IMR-90 (cell line): ENCODE data around the gene CEP57L1. TPM values are rescaled to one million over a fixed set of nuclear protein-coding genes. Genes with fewer than 3 reads are reported as not detected.

Experiments used
- ATAC-seq: fragments of 200-7000 bp; cut with Tn5 transposase; 2 replicates; pipeline ENCODE4 v1.9.1; 2020; ENCODE audit warnings: low read depth, mild to moderate bottlenecking, moderate library complexity
- BruUV-seq: library from RNA; stranded (reverse); fragments of 400-500 nt; replicated peaks from 2 replicates; lab custom pipeline; 2021; lab: Mats Ljungman, UMichigan
- CTCF ChIA-PET: fragments of 300-600 bp; formaldehyde crosslinking; extraction: SDS; loops from one replicate; lab custom pipeline; 2021; ENCODE audit warnings: antibody characterized with exemption; lab: Yijun Ruan, JAX
- POLR2A ChIA-PET: fragments of 300-600 bp; sonication (Branson Sonifier 250); formaldehyde crosslinking; loops from one replicate; lab custom pipeline; 2022; ENCODE audit warnings: antibody characterized with exemption; ENCODE audit not compliant: unreplicated experiment; lab: Charles Lee
- DNase-seq: peaks from one replicate; pipeline ENCODE4 v3.0.0; 2013
- H2AFZ ChIP-seq: replicated peaks from 2 replicates; pipeline ENCODE3; 2013; ENCODE audit warnings: low read length, mild to moderate bottlenecking; ENCODE audit not compliant: poor library complexity
- H2AK5ac ChIP-seq: 2 replicates; pipeline ENCODE4 v1.6.1; 2013; ENCODE audit warnings: low read depth, low read length, inconsistent platforms
- H2AK9ac ChIP-seq: replicated peaks from 2 replicates; pipeline ENCODE3; 2013; ENCODE audit warnings: mild to moderate bottlenecking, low read depth, low read length, moderate library complexity; ENCODE audit not compliant: poor library complexity
- H2BK120ac ChIP-seq: 2 replicates; pipeline ENCODE4 v1.6.1; 2013; ENCODE audit warnings: low read depth, low read length, inconsistent platforms
- H2BK15ac ChIP-seq: 3 replicates; pipeline ENCODE4 v1.6.1; 2013; ENCODE audit warnings: low read depth, low read length, inconsistent platforms
- H2BK20ac ChIP-seq: 2 replicates; pipeline ENCODE4 v1.6.1; 2013; ENCODE audit warnings: low read depth, mild to moderate bottlenecking, inconsistent platforms, low read length, moderate library complexity
- H2BK5ac ChIP-seq: 2 replicates; pipeline ENCODE4 v1.6.1; 2013; ENCODE audit warnings: mild to moderate bottlenecking, low read depth, low read length, inconsistent platforms; ENCODE audit not compliant: poor library complexity, severe bottlenecking
- H3K14ac ChIP-seq: replicated peaks from 2 replicates; pipeline ENCODE4 v1.6.1; 2013; ENCODE audit warnings: low read depth, low read length, inconsistent platforms
- H3K18ac ChIP-seq: 2 replicates; pipeline ENCODE4 v1.6.1; 2013; ENCODE audit warnings: low read depth, low read length, control low read depth
- H3K23ac ChIP-seq: 2 replicates; pipeline ENCODE4 v1.6.1; 2013; ENCODE audit warnings: low read depth, low read length, inconsistent platforms
- H3K27ac ChIP-seq: 2 replicates; pipeline ENCODE4 v1.5.1; 2013; ENCODE audit warnings: mild to moderate bottlenecking, control low read depth, low read length; ENCODE audit not compliant: insufficient read depth
- H3K27me3 ChIP-seq: 2 replicates; pipeline ENCODE4 v1.6.1; 2013; ENCODE audit warnings: low read length; ENCODE audit not compliant: control insufficient read depth, insufficient read depth
- H3K36me3 ChIP-seq: 2 replicates; pipeline ENCODE4 v1.6.1; 2013; ENCODE audit warnings: low read length, mixed read lengths; ENCODE audit not compliant: control insufficient read depth, insufficient read depth
- H3K4ac ChIP-seq: 2 replicates; pipeline ENCODE4 v1.6.1; 2013; ENCODE audit warnings: low read depth, low read length, inconsistent platforms
- H3K4me1 ChIP-seq: 2 replicates; pipeline ENCODE4 v1.6.1; 2013; ENCODE audit warnings: low read length, mixed read lengths; ENCODE audit not compliant: control insufficient read depth, insufficient read depth
- H3K4me2 ChIP-seq: 2 replicates; pipeline ENCODE4 v1.6.1; 2013; ENCODE audit warnings: low read depth, mild to moderate bottlenecking, control low read depth, low read length, moderate library complexity
- H3K4me3 ChIP-seq: 2 replicates; pipeline ENCODE4 v1.5.1; 2013; ENCODE audit warnings: low read depth, mild to moderate bottlenecking, control low read depth, low read length, moderate library complexity; ENCODE audit not compliant: insufficient read depth
- H3K56ac ChIP-seq: 2 replicates; pipeline ENCODE4 v1.6.1; 2013; ENCODE audit warnings: low read length, inconsistent platforms; ENCODE audit not compliant: insufficient read depth; ENCODE audit errors: extremely low read depth
- H3K79me1 ChIP-seq, 2 experiments: 2 replicates each; pipeline ENCODE4 v1.6.1; 2013; ENCODE audit warnings: low read length in 2 of 2, inconsistent platforms in 1 of 2, low read depth in 1 of 2
- H3K9ac ChIP-seq: 2 replicates; pipeline ENCODE4 v1.6.1; 2013; ENCODE audit warnings: low read depth, low read length, control low read depth
- H3K9me1 ChIP-seq: 2 replicates; pipeline ENCODE4 v1.6.1; 2013; ENCODE audit warnings: low read length, inconsistent platforms; ENCODE audit not compliant: insufficient read depth
- H3K9me3 ChIP-seq: 2 replicates; pipeline ENCODE4 v1.6.1; 2013; ENCODE audit warnings: low read length; ENCODE audit not compliant: control insufficient read depth, insufficient read depth
- H4K20me1 ChIP-seq: 2 replicates; pipeline ENCODE4 v1.6.1; 2013; ENCODE audit warnings: low read length, inconsistent platforms; ENCODE audit not compliant: insufficient read depth
- H4K5ac ChIP-seq: 2 replicates; pipeline ENCODE4 v1.6.1; 2013; ENCODE audit warnings: mild to moderate bottlenecking, low read depth, low read length, control low read depth
- H4K8ac ChIP-seq, 2 experiments: 2 replicates each; pipeline ENCODE4 v1.6.1; 2013; ENCODE audit warnings: low read depth in 2 of 2, low read length in 2 of 2, control low read depth in 1 of 2, inconsistent platforms in 1 of 2
- H4K91ac ChIP-seq: 2 replicates; pipeline ENCODE4 v1.6.1; 2013; ENCODE audit warnings: low read depth, low read length, inconsistent platforms; ENCODE audit not compliant: insufficient read depth
- BHLHE40 ChIP-seq: fragments of 150-350 bp; IDR thresholded peaks from 2 replicates; pipeline ENCODE4 v1.6.1; 2016; ENCODE audit warnings: mild to moderate bottlenecking, low read depth, low read length
- MAFK ChIP-seq: IDR thresholded peaks from 2 replicates; pipeline ENCODE4 v1.6.1; 2012; ENCODE audit warnings: low read depth, low read length, improper control_type of control experiment
- WGBS, 2 experiments: methylation state at CpG; one replicate each; pipeline versions ENCODE4 v1.1.5 to v1.1.7; 2013; ENCODE audit warnings: missing lambda C conversion rate in 2 of 2; ENCODE audit not compliant: insufficient read length in 1 of 2; ENCODE audit errors: extremely low coverage in 2 of 2; 5-methylcytosine and 5-hydroxymethylcytosine counted together
- dilution Hi-C: fragments of 300-500 bp; cut with HindIII; formaldehyde crosslinking; loops from one replicate; pipeline ENCODE4 v1.14.3; 2018; ENCODE audit warnings: low sequenced_read_pairs; ENCODE audit not compliant: unreplicated experiment
- in situ Hi-C: fragments of 300-500 bp; cut with MboI; formaldehyde crosslinking; loops from 3 replicates; pipeline ENCODE4 v1.14.3; 2019; ENCODE audit warnings: low sequenced_read_pairs, inconsistent platforms, mixed read lengths
- intact Hi-C: fragments of 100-400 bp; cut with micrococcal nuclease; formaldehyde crosslinking; loops from 2 replicates; pipeline ENCODE4 v1.10.0; 2022
- polyA plus RNA-seq, 3 experiments: library from polyadenylated mRNA; depleted of rRNA; stranded (reverse); fragments of >200 nt; gene quantifications; 2 replicates each; pipeline ENCODE4 v1.2.3, GENCODE V29; 2012; ENCODE audit warnings: low replicate concordance in 1 of 3
- total RNA-seq: library from RNA; depleted of rRNA; stranded (reverse); fragments of >200 nt; gene quantifications from 2 replicates; pipeline ENCODE4 v1.2.3, GENCODE V29; 2012

CEP57L1 gene
- total and polyA plus RNA-seq, 2 of the 4 experiments (the other 2 are of a cell fraction): 10.3 to 21.9 TPM

DNA sequence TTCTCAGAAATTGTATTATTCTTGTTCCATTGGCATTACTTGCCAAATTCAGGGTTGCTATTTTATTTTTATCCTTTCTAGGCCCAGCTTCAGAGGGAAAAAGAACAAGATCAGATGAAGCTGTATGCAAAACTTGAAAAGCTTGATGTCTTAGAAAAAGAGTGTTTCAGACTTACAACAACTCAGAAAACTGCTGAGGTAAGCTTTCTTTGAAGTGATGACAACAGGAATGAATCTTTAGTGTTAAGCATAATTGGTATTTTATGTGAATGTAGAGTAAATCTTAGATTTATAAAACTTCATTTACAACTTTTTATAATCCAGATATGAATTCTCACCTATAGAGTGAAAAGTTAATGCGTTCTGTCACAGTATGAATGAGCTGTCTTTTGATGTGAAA, 58.4 kb downstream of the CEP57L1 start:
- CTCF ChIA-PET: interaction anchor here (0.6 kb wide), 1 partner anchor 11 kb away, joined by 4 read pairs; no protein-coding TSS in a partner anchor
- no peaks in the 10 kb centered on the region for H3K79me1 ChIP-seq
- H3K4ac ChIP-seq: no peak overlapping the region
- H2AK9ac ChIP-seq: no peak overlapping the region
- in situ Hi-C loops: no loop called here
- intact Hi-C loops: no loop called here
- no peak overlapping the region for H2AFZ ChIP-seq
- H3K14ac ChIP-seq: no peak overlapping the region
- no peak overlapping the region for H2BK20ac ChIP-seq
- no peak overlapping the region for H3K27ac ChIP-seq
- no peaks in the 10 kb centered on the region for H3K9me3 ChIP-seq
- ATAC-seq: no peak
- POLR2A ChIA-PET: interaction anchor here (0.6 kb wide), 1 partner anchor 64 kb away, joined by 3 read pairs; no protein-coding TSS in a partner anchor
- no peak overlapping the region for H4K8ac ChIP-seq
- no peak overlapping the region for H3K23ac ChIP-seq
- H4K5ac ChIP-seq: no peak overlapping the region
- no peak overlapping the region for H3K4me2 ChIP-seq
- no peak overlapping the region for H3K18ac ChIP-seq
- no CpG with 5 or more reads among the region's 1 CpG for WGBS, 2 experiments
- no peaks in the 10 kb centered on the region for H3K27me3 ChIP-seq
- H2AK5ac ChIP-seq: no peak overlapping the region
- dilution Hi-C loops: no loop called here
- H2BK5ac ChIP-seq: no peak overlapping the region
- no peaks in the 10 kb centered on the region for H4K20me1 ChIP-seq
- BruUV-seq: no TSS peak
- H3K9ac ChIP-seq: no peak overlapping the region
- no peak overlapping the region for H3K56ac ChIP-seq
- TF ChIP-seq MAFK (peak; percentile 98), BHLHE40 (no peak)
- H4K91ac ChIP-seq: no peak overlapping the region
- H3K4me1 ChIP-seq: no peaks in the 10 kb centered on the region
- H2BK15ac ChIP-seq: no peak overlapping the region
- no peak overlapping the region for H3K4me3 ChIP-seq
- no peaks in the 10 kb centered on the region for H3K9me1 ChIP-seq
- no peak for DNase-seq
- H2BK120ac ChIP-seq: no peak overlapping the region
- H3K36me3 ChIP-seq: no peaks in the 10 kb centered on the region
